Measurements from ENCODE around the gene TUSC1.
"Not testable (repeated sequence)": the region's sequence is repeated elsewhere in the genome, so short reads cannot be mapped to it uniquely, and the experiment has no call there.

DNA sequence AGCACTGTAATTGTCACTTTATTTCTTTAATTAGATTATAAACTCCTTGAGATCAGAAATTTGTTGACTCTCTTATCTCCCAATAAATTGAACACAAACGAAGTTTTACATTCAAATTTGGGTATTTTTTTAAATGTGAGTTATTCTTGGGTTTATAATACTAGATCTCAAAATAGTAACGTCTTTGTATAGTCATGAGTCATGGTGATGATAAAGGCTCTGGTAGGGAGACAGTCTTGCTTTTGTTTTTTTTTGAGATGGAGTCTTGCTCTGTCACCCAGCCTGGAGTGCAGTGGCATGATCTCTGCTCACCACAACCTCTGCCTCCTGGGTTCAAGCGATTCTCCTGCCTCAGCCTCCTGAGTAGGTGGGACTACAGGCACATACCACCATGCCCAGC, 22.7 kb upstream of the TUSC1 start:
- TF ChIP-seq, protein P1, sequence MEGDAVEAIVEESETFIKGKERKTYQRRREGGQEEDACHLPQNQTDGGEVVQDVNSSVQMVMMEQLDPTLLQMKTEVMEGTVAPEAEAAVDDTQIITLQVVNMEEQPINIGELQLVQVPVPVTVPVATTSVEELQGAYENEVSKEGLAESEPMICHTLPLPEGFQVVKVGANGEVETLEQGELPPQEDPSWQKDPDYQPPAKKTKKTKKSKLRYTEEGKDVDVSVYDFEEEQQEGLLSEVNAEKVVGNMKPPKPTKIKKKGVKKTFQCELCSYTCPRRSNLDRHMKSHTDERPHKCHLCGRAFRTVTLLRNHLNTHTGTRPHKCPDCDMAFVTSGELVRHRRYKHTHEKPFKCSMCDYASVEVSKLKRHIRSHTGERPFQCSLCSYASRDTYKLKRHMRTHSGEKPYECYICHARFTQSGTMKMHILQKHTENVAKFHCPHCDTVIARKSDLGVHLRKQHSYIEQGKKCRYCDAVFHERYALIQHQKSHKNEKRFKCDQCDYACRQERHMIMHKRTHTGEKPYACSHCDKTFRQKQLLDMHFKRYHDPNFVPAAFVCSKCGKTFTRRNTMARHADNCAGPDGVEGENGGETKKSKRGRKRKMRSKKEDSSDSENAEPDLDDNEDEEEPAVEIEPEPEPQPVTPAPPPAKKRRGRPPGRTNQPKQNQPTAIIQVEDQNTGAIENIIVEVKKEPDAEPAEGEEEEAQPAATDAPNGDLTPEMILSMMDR (IDR thresholded peaks at IDR 0.05) = not testable (repeated sequence)
- TF ChIP-seq, protein P2, sequence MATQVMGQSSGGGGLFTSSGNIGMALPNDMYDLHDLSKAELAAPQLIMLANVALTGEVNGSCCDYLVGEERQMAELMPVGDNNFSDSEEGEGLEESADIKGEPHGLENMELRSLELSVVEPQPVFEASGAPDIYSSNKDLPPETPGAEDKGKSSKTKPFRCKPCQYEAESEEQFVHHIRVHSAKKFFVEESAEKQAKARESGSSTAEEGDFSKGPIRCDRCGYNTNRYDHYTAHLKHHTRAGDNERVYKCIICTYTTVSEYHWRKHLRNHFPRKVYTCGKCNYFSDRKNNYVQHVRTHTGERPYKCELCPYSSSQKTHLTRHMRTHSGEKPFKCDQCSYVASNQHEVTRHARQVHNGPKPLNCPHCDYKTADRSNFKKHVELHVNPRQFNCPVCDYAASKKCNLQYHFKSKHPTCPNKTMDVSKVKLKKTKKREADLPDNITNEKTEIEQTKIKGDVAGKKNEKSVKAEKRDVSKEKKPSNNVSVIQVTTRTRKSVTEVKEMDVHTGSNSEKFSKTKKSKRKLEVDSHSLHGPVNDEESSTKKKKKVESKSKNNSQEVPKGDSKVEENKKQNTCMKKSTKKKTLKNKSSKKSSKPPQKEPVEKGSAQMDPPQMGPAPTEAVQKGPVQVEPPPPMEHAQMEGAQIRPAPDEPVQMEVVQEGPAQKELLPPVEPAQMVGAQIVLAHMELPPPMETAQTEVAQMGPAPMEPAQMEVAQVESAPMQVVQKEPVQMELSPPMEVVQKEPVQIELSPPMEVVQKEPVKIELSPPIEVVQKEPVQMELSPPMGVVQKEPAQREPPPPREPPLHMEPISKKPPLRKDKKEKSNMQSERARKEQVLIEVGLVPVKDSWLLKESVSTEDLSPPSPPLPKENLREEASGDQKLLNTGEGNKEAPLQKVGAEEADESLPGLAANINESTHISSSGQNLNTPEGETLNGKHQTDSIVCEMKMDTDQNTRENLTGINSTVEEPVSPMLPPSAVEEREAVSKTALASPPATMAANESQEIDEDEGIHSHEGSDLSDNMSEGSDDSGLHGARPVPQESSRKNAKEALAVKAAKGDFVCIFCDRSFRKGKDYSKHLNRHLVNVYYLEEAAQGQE (IDR thresholded peaks at IDR 0.05; ENCODE audit: insufficient read depth in 1 of 2, low read depth in 2 of 2, low read length in 1 of 2) = not testable (repeated sequence)
- not testable (repeated sequence) for TF ChIP-seq POLR2AphosphoS5, TCF7L2 (IDR thresholded peaks at IDR 0.05; ENCODE audit: low read depth, low read length)

Measured in Panc1 (cell line).